Lung (tissue), 12 donors: ENCODE results near the gene TMEM53. TPM values are rescaled to one million over a fixed set of nuclear protein-coding genes. Genes with fewer than 3 reads are reported as not detected.

Source experiments
- ATAC-seq: fragments of 200-7000 bp; cut with Tn5 transposase; one replicate; pipeline ENCODE4 v1.9.1; 2020; ENCODE audit warnings: moderate number of reproducible peaks; ENCODE audit not compliant: insufficient read depth, low FRiP score
- DNase-seq, 3 donors: peaks; one replicate each; pipeline ENCODE4 v3.0.0-alpha.2; 2013 to 2017
- H3K27ac ChIP-seq, 2 donors: one replicate each; pipeline ENCODE4 v1.5.1; 2013; ENCODE audit warnings: mild to moderate bottlenecking in 2 of 2, moderate library complexity in 2 of 2, control low read depth in 1 of 2, inconsistent platforms in 1 of 2, low read depth in 1 of 2, low read length in 1 of 2
- H3K27me3 ChIP-seq, 3 donors: one replicate each; pipeline ENCODE4 v1.5.1; 2013; ENCODE audit warnings: low read length in 2 of 3; ENCODE audit not compliant: control insufficient read depth in 3 of 3, insufficient read depth in 3 of 3
- H3K36me3 ChIP-seq, 4 donors: one replicate each; pipeline ENCODE4 v1.5.1; 2013; ENCODE audit warnings: low read length in 4 of 4, mild to moderate bottlenecking in 1 of 4, moderate library complexity in 1 of 4; ENCODE audit not compliant: control insufficient read depth in 4 of 4, insufficient read depth in 4 of 4
- H3K4me1 ChIP-seq, 5 donors: one replicate each; pipeline ENCODE4 v1.5.1; 2013; ENCODE audit warnings: low read length in 5 of 5, mild to moderate bottlenecking in 2 of 5, moderate library complexity in 1 of 5; ENCODE audit not compliant: control insufficient read depth in 5 of 5, insufficient read depth in 5 of 5
- H3K4me3 ChIP-seq: one replicate; pipeline ENCODE4 v1.5.1; 2013; ENCODE audit warnings: mild to moderate bottlenecking, control low read depth, moderate library complexity
- H3K9ac ChIP-seq, 2 donors: one replicate each; pipeline ENCODE4 v1.5.1; 2013; ENCODE audit warnings: low read length in 2 of 2, control low read depth in 1 of 2; ENCODE audit not compliant: insufficient read depth in 1 of 2
- H3K9me3 ChIP-seq, 4 donors: one replicate each; pipeline ENCODE4 v1.5.1; 2013; ENCODE audit warnings: low read length in 3 of 4, mild to moderate bottlenecking in 1 of 4, moderate library complexity in 1 of 4; ENCODE audit not compliant: control insufficient read depth in 4 of 4, insufficient read depth in 3 of 4
- WGBS, 2 donors: extraction: QIAGEN DNeasy Blood & Tissue Kit; methylation state at CpG; one replicate each; pipeline ENCODE4 v1.1.7; 2013; 5-methylcytosine and 5-hydroxymethylcytosine counted together
- polyA plus RNA-seq, 2 donors: library from polyadenylated mRNA; stranded (reverse); fragments of 200-250 nt; gene quantifications; one replicate each; pipeline ENCODE4 v1.2.1, GENCODE V29; 2013
- total RNA-seq, 2 donors: library from RNA; depleted of rRNA in 1 of 2; stranded (reverse); fragments of >200 nt in 1 of 2; gene quantifications; one replicate each; pipeline ENCODE4 v1.2.1, GENCODE V29; 2014 to 2021
- TF ChIP-seq, protein P1 (sequence below): IDR thresholded peaks from 2 replicates; pipeline ENCODE4 v1.5.1; 2012; ENCODE audit warnings: mild to moderate bottlenecking; ENCODE audit errors: control extremely low read depth, extremely low read depth
- donor health status: control.
- donor health status: control.
- donor health status: Bipolar disorder and iron deficiency.
- donor health status: healthy.
- donor health status: DM: yes; HTN: yes; CAD: no.

TMEM53 gene
- total and polyA plus RNA-seq, 4 donors, result 7.1 to 26.4 (median 18.4) TPM

DNA sequence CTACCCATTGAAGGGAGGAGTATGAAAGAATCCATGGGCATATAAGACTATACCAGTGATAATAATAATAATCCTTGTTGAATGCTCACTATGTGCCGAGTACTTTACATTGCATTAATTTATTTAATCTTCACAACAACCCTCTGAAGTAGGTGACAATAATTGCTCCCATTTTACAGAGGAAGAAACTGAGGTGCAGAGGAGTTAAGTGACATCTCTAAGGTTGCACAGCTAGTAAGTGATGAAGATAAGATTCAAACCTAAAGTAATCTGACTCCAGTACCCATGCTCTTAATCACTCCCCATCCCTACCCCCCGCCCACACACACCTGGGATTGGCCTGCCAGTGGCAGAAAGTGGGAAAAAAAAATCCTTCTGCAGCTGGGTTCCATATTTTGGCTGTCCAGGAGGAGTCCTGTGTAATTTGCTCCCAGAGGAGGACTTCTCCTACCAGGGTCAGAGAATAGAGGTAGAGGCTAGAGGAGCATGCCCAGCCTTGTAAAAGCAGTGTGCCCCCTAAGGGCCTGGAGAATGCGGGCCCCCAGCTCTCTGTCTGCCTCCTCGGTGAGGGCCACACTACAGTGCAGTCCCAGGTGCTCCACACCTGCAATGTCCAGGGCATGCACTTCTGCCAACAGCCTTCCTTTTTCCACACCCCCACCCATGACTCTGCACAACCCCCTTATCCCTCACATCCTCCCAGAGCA, 57.8 kb downstream of the TMEM53 start:
- peaks cover 0 to 26% (median 7%) of the 10 kb centered on the region in 5 donors for H3K4me1 ChIP-seq
- H3K4me3 ChIP-seq, result no peak overlapping the region
- H3K9ac ChIP-seq, result no peak overlapping the region
- no peaks in the 10 kb centered on the region for H3K36me3 ChIP-seq
- ATAC-seq, result no peak
- no peak overlapping the region for H3K27ac ChIP-seq
- no peaks in the 10 kb centered on the region for H3K9me3 ChIP-seq
- TF ChIP-seq, protein P1, sequence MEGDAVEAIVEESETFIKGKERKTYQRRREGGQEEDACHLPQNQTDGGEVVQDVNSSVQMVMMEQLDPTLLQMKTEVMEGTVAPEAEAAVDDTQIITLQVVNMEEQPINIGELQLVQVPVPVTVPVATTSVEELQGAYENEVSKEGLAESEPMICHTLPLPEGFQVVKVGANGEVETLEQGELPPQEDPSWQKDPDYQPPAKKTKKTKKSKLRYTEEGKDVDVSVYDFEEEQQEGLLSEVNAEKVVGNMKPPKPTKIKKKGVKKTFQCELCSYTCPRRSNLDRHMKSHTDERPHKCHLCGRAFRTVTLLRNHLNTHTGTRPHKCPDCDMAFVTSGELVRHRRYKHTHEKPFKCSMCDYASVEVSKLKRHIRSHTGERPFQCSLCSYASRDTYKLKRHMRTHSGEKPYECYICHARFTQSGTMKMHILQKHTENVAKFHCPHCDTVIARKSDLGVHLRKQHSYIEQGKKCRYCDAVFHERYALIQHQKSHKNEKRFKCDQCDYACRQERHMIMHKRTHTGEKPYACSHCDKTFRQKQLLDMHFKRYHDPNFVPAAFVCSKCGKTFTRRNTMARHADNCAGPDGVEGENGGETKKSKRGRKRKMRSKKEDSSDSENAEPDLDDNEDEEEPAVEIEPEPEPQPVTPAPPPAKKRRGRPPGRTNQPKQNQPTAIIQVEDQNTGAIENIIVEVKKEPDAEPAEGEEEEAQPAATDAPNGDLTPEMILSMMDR, result no peak
- WGBS, 2 donors, result 79 to 90% methylated on average over 4 of the region's 4 CpGs
- H3K27me3 ChIP-seq, result peaks cover 0 to 18% (median 15%) of the 10 kb centered on the region in 3 donors
- no peak for DNase-seq

DNA sequence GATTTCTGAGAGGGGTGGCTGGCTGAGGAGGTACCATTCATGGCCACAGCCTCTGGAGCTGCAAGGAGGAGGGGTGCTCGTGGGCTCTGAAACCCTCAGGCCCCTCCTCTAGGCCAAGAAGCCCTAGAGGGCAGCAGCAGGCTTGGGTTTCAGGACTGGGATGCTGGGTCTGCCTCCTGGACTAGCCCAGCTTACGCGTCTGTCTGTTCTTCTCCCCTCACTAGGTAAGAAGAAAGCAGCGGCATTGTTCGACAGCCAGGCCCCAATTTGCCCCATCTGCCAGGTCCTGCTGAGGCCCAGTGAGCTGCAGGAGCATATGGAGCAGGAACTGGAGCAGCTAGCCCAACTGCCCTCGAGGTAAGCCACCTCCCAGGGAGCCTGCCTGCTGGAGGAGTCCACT, 60.3 kb downstream of the TMEM53 start:
- DNase-seq, result no peak
- H3K9ac ChIP-seq, result no peak overlapping the region
- no peaks in the 10 kb centered on the region for H3K9me3 ChIP-seq
- H3K27me3 ChIP-seq, result peaks cover 0 to 25% (median 17%) of the 10 kb centered on the region in 3 donors
- TF ChIP-seq, protein P1, result no peak
- H3K36me3 ChIP-seq, result no peaks in the 10 kb centered on the region
- no peak overlapping the region for H3K4me3 ChIP-seq
- 90 to 92% methylated on average over 6 of the region's 6 CpGs for WGBS, 2 donors
- no peak overlapping the region for H3K27ac ChIP-seq
- peaks cover 0 to 16% (median 7%) of the 10 kb centered on the region in 5 donors for H3K4me1 ChIP-seq
- no peak for ATAC-seq

DNA sequence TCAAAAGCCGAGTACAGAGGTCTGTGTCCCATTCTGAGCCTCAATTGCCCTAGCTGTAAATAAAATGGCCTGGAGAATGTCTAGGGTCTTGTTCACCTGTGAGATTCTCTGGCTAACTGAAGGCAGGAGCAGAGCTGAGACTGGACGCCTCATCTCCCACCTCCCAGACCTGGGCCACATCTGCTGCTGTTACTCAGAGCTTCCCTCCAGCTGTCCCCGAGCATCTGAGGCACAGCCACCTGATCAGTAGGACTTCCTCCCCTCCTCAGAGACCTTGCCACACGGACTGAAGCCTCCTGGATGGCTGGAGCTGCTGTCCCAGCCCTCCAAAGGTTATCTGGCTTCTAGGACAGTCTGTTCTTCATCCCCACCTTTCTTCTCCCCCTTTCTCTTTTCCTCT, 62.4 kb downstream of the TMEM53 start:
- Histone ChIP-seq H3K27ac (no peak overlapping the region), H3K9me3 (no peaks in the 10 kb centered on the region), H3K4me1 (peaks cover 0 to 3% (median under 1%) of the 10 kb centered on the region in 5 donors), H3K4me3 (no peak overlapping the region), H3K27me3 (peaks cover 0 to 25% (median 12%) of the 10 kb centered on the region in 3 donors), H3K9ac (no peak overlapping the region), H3K36me3 (no peaks in the 10 kb centered on the region)
- 79 to 89% methylated on average over 4 of the region's 4 CpGs for WGBS, 2 donors
- ATAC-seq, result no peak
- TF ChIP-seq, protein P1, result no peak
- no peak for DNase-seq

DNA sequence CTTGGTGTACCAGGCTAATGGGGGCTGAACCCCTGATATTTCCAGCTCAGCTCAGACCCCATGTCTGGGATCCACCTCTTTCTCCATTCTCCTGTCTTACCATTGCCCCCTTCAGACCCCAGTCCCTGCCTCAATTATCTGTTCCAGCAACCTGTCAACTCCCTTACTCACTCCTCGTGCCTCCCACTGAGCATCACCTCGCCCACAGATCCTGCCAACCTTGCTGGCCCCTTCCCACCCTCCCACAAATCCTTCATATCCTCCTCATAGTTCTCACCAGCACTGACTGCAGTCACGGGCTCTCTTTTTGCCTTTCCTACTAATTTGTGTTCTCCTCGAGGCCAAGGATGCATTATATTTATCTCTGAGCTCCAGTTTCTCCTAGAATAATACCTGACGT, 62.9 kb downstream of the TMEM53 start:
- ATAC-seq (no peak), DNase-seq (no peak)
- Histone ChIP-seq H3K9me3 (no peaks in the 10 kb centered on the region), H3K27ac (no peak overlapping the region), H3K4me3 (no peak overlapping the region), H3K4me1 (no peaks in the 10 kb centered on the region), H3K36me3 (no peaks in the 10 kb centered on the region), H3K9ac (no peak overlapping the region), H3K27me3 (peaks cover 0 to 20% (median 9%) of the 10 kb centered on the region in 3 donors)
- WGBS, 2 donors, result 78 to 85% methylated on average over 5 of the region's 5 CpGs
- TF ChIP-seq, protein P1, result no peak
